ENCODE data around the gene COG5.
"Not testable (repeated sequence)": the region's sequence is repeated elsewhere in the genome, so short reads cannot be mapped to it uniquely, and the experiment has no call there.

COG5 gene

GRCh38 chr7:107580716-107581383 lies 17.1 kb upstream of the COG5 start:
- H3K27ac ChIP-seq: peak overlapping the region; percentile 66
- DNase-seq (ENCODE audit: low read depth, low spot score): no peak

GRCh38 chr7:107579885-107580715 lies 16.4 kb upstream of the COG5 start, which contains the start of gene BCAP29:
TSS of gene BCAP29 (plus strand) at chr7:107580246. CDS start at chr7:107580773, 527 bp downstream.
- DNase-seq (ENCODE audit: low read depth, low spot score): no peak
- H3K27ac ChIP-seq: peak within 1 kb of the TSS; percentile 66

- peak overlapping the region; percentile 66 for H3K27ac ChIP-seq
- no peak for DNase-seq (ENCODE audit: low read depth, low spot score)
Observed at GRCh38 chr7:107579554-107579884, 15.8 kb upstream of the COG5 start.

- no peak for DNase-seq (ENCODE audit: low read depth, low spot score)
- no peak overlapping the region for H3K27ac ChIP-seq
Observed at GRCh38 chr7:107573537-107573936, 9.8 kb upstream of the COG5 start.

- no peak overlapping the region for H3K27ac ChIP-seq
Observed at GRCh38 chr7:107570298-107570697, 6.6 kb upstream of the COG5 start.

GRCh38 chr7:107564553-107565298 lies 1.0 kb upstream of the COG5 start:
- peak overlapping the region; percentile 95 for H3K27ac ChIP-seq
- DNase-seq (ENCODE audit: low read depth, low spot score): peak; percentile 83

More at GRCh38 chr7:107570298-107570697, 6.6 kb upstream of the COG5 start:
- DNase-seq (ENCODE audit: low read depth, low spot score): no peak

- no peak for DNase-seq (ENCODE audit: low read depth, low spot score)
Observed at GRCh38 chr7:107563081-107563774, 492 bp downstream of the COG5 start.

GRCh38 chr7:107560898-107561516 lies 2.7 kb downstream of the COG5 start:
- H3K27ac ChIP-seq: peak overlapping the region; percentile 95
- no peak for DNase-seq (ENCODE audit: low read depth, low spot score)

More at GRCh38 chr7:107563081-107563774, 492 bp downstream of the COG5 start:
- H3K27ac ChIP-seq: peak overlapping the region; percentile 95

- DNase-seq (ENCODE audit: low read depth, low spot score): no peak
- H3K27ac ChIP-seq: peak overlapping the region; percentile 95
Observed at GRCh38 chr7:107559864-107560263, 3.9 kb downstream of the COG5 start.

GRCh38 chr7:107555893-107556292 lies 7.8 kb downstream of the COG5 start:
- no peak for DNase-seq (ENCODE audit: low read depth, low spot score)
- no peak overlapping the region for H3K27ac ChIP-seq

- H3K27ac ChIP-seq: no peak overlapping the region
- no peak for DNase-seq (ENCODE audit: low read depth, low spot score)
Observed at GRCh38 chr7:107551936-107552335, 11.8 kb downstream of the COG5 start.

GRCh38 chr7:107544848-107545591 lies 18.7 kb downstream of the COG5 start:
- DNase-seq (ENCODE audit: low read depth, low spot score): no peak
- no peak overlapping the region for H3K27ac ChIP-seq

GRCh38 chr7:107543338-107543993 lies 20.3 kb downstream of the COG5 start:
- H3K27ac ChIP-seq: no peak overlapping the region
- no peak for DNase-seq (ENCODE audit: low read depth, low spot score)

GRCh38 chr7:107538001-107538400 lies 25.7 kb downstream of the COG5 start:
- H3K27ac ChIP-seq: no peak overlapping the region
- no peak for DNase-seq (ENCODE audit: low read depth, low spot score)

GRCh38 chr7:107537228-107537627 lies 26.5 kb downstream of the COG5 start:
- not testable (repeated sequence) for H3K27ac ChIP-seq; DNase-seq (ENCODE audit: low read depth, low spot score)

- DNase-seq (ENCODE audit: low read depth, low spot score): no peak
- H3K27ac ChIP-seq: no peak overlapping the region
Observed at GRCh38 chr7:107534139-107534538, 29.6 kb downstream of the COG5 start.

GRCh38 chr7:107530751-107531150 lies 33.0 kb downstream of the COG5 start:
- no peak for DNase-seq (ENCODE audit: low read depth, low spot score)
- H3K27ac ChIP-seq: no peak overlapping the region

GRCh38 chr7:107528461-107528860 lies 35.3 kb downstream of the COG5 start:
- DNase-seq (ENCODE audit: low read depth, low spot score): no peak

GRCh38 chr7:107527196-107527595 lies 36.5 kb downstream of the COG5 start:
- no peak overlapping the region for H3K27ac ChIP-seq

More at GRCh38 chr7:107528461-107528860, 35.3 kb downstream of the COG5 start:
- H3K27ac ChIP-seq: no peak overlapping the region

More at GRCh38 chr7:107527196-107527595, 36.5 kb downstream of the COG5 start:
- DNase-seq (ENCODE audit: low read depth, low spot score): no peak
